Stimulated activated CD4-positive, alpha-beta T cell treated with anti-CD3 and anti-CD28 coated beads, Interleukin-4, amount 100 ng/mL, for 48 hours (primary cell): Measurements from ENCODE around the gene MANBA.
"Not testable (repeated sequence)": the region's sequence is repeated elsewhere in the genome, so short reads cannot be mapped to it uniquely, and the experiment has no call there.

Source experiments
- DNase-seq, 2 donors: peaks; one replicate each; pipeline ENCODE4 v3.0.0-alpha.2; 2020; ENCODE audit warnings: low read depth in 2 of 2

MANBA gene

GRCh38 chr4:102620697-102621497, 139.9 kb downstream of the MANBA start:
- no peak for DNase-seq

- not testable (repeated sequence) for DNase-seq
These were observed 140.8 kb downstream of the MANBA start for GRCh38 chr4:102619776-102620631.

- DNase-seq, result not testable (repeated sequence)
These were observed 141.7 kb downstream of the MANBA start for GRCh38 chr4:102619021-102619420.

GRCh38 chr4:102616636-102617035, 144.1 kb downstream of the MANBA start:
- DNase-seq, result no peak

- no peak for DNase-seq
These were observed 146.0 kb downstream of the MANBA start for GRCh38 chr4:102614801-102615200.

- DNase-seq, result peak in 1 of 2 donors; percentile 30
These were observed 147.9 kb downstream of the MANBA start for GRCh38 chr4:102612824-102613366.

GRCh38 chr4:102612210-102612609, 148.6 kb downstream of the MANBA start:
- DNase-seq, result no peak

- DNase-seq, result no peak
These were observed 150.3 kb downstream of the MANBA start for GRCh38 chr4:102610476-102610875.

GRCh38 chr4:102610007-102610406, 150.8 kb downstream of the MANBA start:
- DNase-seq, result no peak

- no peak for DNase-seq
These were observed 152.6 kb downstream of the MANBA start for GRCh38 chr4:102608190-102608589.

GRCh38 chr4:102606846-102607450, 153.8 kb downstream of the MANBA start:
- DNase-seq, result no peak

- no peak for DNase-seq
These were observed 154.5 kb downstream of the MANBA start for GRCh38 chr4:102606261-102606660.

- DNase-seq, result no peak
These were observed 156.4 kb downstream of the MANBA start for GRCh38 chr4:102604222-102604940.

GRCh38 chr4:102601586-102602227, 159.1 kb downstream of the MANBA start:
- no peak for DNase-seq

GRCh38 chr4:102600689-102601088, 160.1 kb downstream of the MANBA start:
- no peak for DNase-seq

- no peak for DNase-seq
These were observed 160.9 kb downstream of the MANBA start for GRCh38 chr4:102599886-102600285.

- DNase-seq, result no peak
These were observed 161.3 kb downstream of the MANBA start for GRCh38 chr4:102599455-102599854.

GRCh38 chr4:102598762-102599374, 161.9 kb downstream of the MANBA start:
- DNase-seq, result no peak

GRCh38 chr4:102598086-102598761, 162.5 kb downstream of the MANBA start:
- DNase-seq, result no peak

- DNase-seq, result no peak
These were observed 164.2 kb downstream of the MANBA start for GRCh38 chr4:102596532-102596931.
